DMS53 treated with DMSO at 0.1 percent for 48 hours (cell line): ENCODE data around the gene SYNCRIP.
"Not testable (repeated sequence)": the region's sequence is repeated elsewhere in the genome, so short reads cannot be mapped to it uniquely, and the experiment has no call there.

Experiments used
- DNase-seq: peaks from one replicate; lab custom pipeline; 2025; ENCODE audit not compliant: unreplicated experiment; lab: John Stamatoyannopoulos, UW

SYNCRIP gene

GRCh38 chr6:85600713-85601313 lies 41.9 kb downstream of the SYNCRIP start:
- DNase-seq: no peak

- peak; percentile 21 for DNase-seq
Observed at GRCh38 chr6:85594197-85594930, 48.3 kb downstream of the SYNCRIP start.

- DNase-seq: peak; percentile 80
Observed at GRCh38 chr6:85593438-85594196, 49.1 kb downstream of the SYNCRIP start, which contains the start of gene SNX14. SNX14 (minus strand) TSS chr6:85593858; CDS start chr6:85593718, 140 bp downstream.

- DNase-seq: no peak
Observed at GRCh38 chr6:85592033-85592432, 50.7 kb downstream of the SYNCRIP start.

- DNase-seq: no peak
Observed at GRCh38 chr6:85591207-85591606, 51.5 kb downstream of the SYNCRIP start.

- DNase-seq: no peak
Observed at GRCh38 chr6:85585741-85586140, 56.9 kb downstream of the SYNCRIP start.

- not testable (repeated sequence) for DNase-seq
Observed at GRCh38 chr6:85582832-85583231, 59.9 kb downstream of the SYNCRIP start.

- DNase-seq: no peak
Observed at GRCh38 chr6:85581572-85581971, 61.1 kb downstream of the SYNCRIP start.

GRCh38 chr6:85580878-85581267 lies 61.8 kb downstream of the SYNCRIP start:
- no peak for DNase-seq

- no peak for DNase-seq
Observed at GRCh38 chr6:85580118-85580877, 62.4 kb downstream of the SYNCRIP start.

GRCh38 chr6:85579581-85579980 lies 63.1 kb downstream of the SYNCRIP start:
- no peak for DNase-seq

- no peak for DNase-seq
Observed at GRCh38 chr6:85576476-85576875, 66.2 kb downstream of the SYNCRIP start.

- DNase-seq: peak; percentile 10
Observed at GRCh38 chr6:85574932-85575598, 67.6 kb downstream of the SYNCRIP start.

GRCh38 chr6:85569323-85569722 lies 73.4 kb downstream of the SYNCRIP start:
- DNase-seq: no peak

- DNase-seq: no peak
Observed at GRCh38 chr6:85568411-85568810, 74.3 kb downstream of the SYNCRIP start.

GRCh38 chr6:85565736-85566135 lies 77.0 kb downstream of the SYNCRIP start:
- no peak for DNase-seq

- DNase-seq: not testable (repeated sequence)
Observed at GRCh38 chr6:85564223-85564622, 78.5 kb downstream of the SYNCRIP start.
